HG03469 (cell line): ENCODE measurements around the gene TTLL7.
A peak's percentile ranks its signal among the peaks of the same experiment; 100 is the strongest.
"Not testable (repeated sequence)": the region's sequence is repeated elsewhere in the genome, so short reads cannot be mapped to it uniquely, and the experiment has no call there.

Experiments used
- ATAC-seq: cut with Tn5 transposase; IDR thresholded peaks from one replicate; pipeline ENCODE4 v1.9.1; 2021; ENCODE audit warnings: mild to moderate bottlenecking, moderate library complexity, moderate number of reproducible peaks; ENCODE audit not compliant: unreplicated experiment

The TTLL7 gene

DNA sequence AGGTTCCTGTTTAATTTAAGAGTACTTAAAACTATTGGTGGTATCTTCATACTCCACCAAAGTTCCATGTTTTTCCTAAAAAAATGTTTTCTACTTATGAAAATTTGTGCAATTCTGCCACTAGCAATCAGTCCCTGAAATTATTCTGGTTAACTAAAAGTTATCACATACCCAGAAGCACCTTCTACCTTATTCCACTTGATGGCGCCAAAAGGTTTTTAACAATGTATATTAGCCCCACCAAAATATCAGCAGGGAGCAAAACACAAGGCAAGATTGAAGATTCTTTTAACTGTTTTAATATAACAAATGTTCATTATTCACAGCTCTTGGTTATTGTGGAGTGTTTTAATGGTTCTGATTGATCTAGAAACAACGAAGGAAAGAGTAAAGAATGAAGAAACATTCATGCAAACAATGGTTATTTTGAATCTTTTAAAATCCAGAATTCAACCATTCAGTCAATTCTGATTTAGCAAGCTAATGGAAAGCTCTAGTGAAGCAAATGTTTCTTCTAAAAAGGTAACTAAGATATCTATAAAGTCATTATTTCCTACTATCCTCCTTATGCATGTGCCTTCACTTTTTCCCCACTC is 67.2 kb downstream of the TTLL7 start:
- ATAC-seq = peak; percentile 77

DNA sequence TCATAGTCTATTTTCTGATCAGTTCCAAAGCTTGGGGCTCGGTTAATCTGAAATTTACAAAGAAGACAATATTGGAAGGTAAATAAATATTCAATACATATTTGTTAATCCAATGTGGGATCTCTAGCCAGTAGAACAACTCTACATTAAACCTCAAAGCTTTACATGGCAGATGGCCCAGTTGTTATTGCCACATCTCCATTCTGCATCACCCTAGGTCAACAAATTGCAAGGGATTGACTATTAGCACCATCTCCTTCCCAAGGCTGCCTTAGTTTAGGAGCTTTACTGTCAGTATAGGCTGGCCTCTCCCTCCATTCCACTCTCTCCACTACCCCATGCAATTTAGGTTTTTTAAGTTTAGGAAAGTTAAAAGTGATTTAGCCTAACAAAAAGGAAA is 69.7 kb downstream of the TTLL7 start:
- no peak for ATAC-seq

DNA sequence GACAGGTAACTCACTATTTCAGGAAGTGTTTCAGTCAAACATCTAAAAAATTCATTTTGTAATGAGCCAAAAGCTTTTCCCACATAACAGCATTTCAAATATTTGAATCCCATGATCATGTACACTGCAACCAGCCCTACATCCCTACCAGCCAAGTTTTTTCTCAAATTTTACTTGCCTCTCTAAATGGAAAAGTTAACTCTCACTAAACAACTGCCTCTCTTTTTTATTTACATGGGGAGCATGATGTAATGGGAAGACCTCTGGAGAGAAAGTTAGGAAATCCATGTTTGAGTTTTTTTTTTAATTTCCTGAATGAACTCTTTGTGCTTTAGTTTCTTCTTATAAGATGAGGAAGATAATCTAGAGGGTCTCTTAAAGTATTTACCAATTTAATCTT is 70.5 kb downstream of the TTLL7 start:
- no peak for ATAC-seq

DNA sequence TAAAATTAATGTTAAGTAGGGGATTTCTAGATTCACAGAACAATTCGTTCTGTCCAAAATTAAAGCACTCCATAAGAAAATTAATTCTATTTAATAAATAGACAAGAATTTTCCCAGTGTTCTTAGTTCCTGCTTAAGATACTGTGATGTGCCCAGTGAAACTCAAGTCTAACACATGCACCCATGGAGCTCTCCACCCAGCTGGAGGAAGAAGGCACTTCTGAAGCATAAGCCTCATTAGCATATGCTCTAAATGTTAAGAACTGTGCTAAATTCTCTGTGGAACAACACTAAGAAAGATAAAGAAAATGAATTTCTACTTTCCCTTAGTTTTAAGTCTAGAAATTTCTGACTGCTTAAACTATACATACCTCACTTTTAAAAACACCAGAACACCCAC is 71.2 kb downstream of the TTLL7 start:
- ATAC-seq = no peak

DNA sequence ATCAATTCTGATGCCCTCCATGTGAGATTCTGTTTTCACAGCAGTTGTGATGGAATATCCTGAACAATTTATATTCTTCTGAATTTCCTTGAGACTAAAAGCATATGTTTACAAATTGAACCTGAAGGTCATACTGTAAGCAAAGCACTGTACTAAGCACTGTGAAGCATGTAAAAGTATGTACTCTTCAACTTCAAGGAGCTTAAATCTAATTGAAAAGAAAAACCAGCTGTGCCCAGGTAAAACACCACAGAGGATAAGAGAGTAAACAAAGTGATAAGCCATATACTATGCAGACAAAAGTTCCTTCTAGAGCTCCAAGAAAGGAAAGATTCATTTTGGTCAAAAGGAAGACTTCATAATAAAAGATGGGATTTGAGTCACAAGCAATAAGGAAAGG is 71.9 kb downstream of the TTLL7 start:
- no peak for ATAC-seq

DNA sequence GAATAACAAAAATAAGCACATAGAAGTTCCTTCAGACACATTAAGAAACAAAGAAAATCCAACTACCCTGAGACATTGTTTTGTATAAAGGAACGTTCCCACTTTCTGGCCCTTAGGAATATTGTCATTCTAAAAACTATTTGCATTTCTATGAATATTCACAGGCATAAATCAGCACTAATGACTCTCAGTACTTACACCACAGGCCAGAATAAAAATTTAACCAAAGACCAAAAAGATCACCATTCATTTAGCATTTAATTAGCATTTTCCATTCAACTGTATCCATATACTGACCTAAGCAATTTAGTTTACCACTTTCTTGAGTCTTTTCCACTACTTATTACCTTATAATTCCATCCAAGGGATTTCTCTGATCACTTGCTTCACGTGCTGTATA is 75.4 kb downstream of the TTLL7 start:
- ATAC-seq = no peak

DNA sequence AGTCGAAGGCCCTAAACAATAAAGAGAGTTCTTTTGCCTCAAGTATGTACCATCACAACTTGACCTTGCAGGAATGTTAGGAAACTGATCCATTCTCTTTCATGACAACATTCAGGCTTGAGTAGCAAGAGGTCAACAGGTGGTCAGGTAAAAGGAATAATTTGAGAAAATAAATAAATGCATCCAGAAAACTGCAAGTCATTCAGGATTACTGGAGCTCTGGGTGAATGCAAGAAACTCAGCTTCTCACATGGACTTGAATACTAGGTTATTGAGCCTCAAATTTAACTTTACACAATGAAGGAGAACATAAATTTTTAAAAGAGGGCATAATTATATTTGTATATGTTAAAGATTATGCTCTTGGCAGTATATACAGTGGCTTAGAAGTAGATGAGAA is 76.5 kb downstream of the TTLL7 start:
- ATAC-seq = no peak

DNA sequence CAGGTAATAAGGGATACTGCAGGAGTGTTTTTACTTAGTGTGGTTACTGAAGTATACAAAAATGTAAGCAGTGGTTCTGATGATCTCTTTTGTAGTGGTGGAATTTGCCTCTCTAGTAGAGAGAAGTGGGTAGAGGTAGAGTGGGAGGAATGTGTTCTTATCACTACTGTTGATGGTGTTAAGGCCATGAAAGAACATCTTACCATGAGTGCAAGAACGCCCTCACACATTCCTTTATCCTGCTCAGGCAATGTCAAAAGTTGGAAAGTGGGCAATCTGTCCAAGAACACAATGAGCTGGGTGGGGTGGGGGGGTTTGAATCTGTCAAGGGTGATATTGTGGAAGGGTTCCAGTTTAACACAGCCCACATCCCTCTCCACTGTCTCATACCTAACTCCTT is 78.6 kb downstream of the TTLL7 start:
- ATAC-seq = no peak

DNA sequence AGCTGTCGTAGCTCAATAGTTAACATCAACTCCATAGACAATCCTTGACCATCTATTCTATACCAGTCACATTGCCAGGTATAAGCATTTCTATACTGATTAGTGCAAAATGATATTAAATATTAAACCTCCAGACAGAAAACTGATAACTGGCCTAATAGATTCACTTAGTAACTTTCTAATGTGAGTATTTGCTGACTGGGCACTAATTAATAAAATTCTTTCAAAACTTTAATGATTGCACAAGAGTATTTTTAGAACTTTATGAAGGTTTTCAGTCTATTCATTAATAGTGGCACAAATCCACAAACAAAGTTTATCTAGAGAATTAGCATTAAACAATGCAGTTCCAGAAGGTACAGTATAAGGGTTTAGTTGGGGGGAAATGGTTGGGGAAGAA is 79.1 kb downstream of the TTLL7 start:
- ATAC-seq = no peak

DNA sequence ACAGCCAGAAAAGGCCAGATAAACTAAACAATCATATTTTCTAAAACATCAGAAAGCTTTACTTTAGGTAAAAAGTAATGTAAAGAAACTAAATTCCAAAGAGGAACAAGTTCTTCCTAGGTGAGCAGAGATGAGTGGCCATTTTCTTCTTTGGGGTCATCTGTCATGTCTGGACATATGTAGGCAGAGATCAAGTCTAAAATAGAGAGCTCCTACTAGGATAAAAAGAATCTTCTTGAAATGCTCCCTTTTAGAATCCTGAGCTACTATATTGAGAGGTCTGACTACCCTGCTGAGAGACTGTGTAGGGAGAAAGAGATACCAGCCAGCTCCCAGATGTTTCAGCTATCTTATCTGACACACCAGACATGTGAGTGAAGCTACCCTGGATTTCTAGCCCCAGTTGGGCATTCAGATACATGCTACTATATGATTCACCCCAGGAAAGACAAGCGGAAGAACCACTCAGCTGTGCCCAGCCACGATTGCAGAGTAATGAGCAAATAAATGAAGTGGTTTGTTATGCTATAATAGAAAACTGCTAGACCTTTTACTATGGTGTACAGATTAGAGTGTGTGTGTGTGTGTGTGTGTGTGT is 80.1 kb downstream of the TTLL7 start:
- ATAC-seq = no peak

DNA sequence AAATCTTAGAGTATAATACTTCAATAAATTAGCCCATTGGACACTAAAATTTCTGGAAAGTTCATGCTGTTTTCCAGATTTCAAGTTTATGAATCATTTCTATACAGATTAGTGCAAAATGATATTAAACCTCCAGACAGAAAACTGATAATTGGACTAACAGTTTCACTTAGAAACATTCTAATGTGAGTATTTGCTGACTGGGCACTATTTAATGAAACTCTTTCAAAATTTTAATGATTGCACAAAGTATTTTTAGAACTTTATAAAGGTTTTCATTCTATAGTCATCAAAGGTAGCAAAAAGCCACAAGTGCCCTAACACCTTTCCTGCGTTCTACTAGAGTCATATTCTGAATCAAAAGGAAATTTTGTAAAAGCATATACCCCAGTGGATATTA is 81.0 kb downstream of the TTLL7 start:
- ATAC-seq = no peak

DNA sequence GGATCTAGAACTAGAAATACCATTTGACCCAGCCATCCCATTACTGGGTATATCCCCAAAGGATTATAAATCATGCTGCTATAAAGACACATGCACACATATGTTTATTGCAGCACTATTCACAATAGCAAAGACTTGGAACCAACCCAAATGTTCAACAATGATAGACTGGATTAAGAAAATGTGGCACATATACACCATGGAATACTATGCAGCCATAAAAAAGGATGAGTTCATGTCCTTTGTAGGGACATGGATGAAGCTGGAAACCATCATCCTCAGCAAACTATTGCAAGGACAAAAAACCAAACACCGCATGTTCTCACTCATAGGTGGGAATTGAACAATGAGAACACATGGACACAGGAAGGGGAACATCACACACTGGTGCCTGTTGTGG is 82.8 kb downstream of the TTLL7 start:
- ATAC-seq = not testable (repeated sequence)

DNA sequence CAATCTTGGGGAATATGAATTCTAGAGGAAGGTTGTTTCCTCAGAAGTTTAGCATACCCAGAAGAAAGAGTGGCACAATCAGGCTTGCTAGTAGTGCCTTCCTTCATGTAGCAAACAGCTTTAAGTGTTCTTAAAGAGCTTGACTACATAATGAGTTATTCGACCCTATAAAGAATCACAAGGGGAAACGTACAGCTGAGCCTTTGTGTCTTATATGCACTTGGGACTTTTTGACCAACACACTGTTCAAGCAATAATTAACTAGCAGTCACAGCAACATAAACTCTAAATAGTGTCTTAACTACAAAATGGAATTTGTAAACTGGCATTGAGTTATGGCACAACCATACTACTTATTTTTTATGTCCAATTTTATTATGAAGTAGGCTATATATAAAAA is 86.1 kb downstream of the TTLL7 start:
- ATAC-seq = no peak

DNA sequence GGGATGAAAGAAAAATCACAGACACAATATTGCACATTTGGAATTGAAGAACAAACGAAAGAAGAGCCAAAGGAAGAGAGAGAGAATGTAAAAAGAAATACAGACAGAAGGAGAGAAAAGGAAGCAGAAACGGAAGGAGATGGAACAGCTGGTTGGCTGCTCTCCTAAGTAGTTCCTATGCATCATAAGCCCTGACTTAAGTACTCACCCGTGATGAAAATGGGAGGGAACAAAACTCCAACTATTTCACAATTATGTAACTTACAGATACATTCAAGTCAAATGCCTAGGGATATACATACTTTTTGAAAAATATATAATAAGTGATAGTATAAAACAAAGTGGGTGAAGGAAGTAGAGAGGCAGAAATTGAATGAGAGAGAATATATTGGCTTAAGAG is 88.5 kb downstream of the TTLL7 start:
- ATAC-seq = no peak

DNA sequence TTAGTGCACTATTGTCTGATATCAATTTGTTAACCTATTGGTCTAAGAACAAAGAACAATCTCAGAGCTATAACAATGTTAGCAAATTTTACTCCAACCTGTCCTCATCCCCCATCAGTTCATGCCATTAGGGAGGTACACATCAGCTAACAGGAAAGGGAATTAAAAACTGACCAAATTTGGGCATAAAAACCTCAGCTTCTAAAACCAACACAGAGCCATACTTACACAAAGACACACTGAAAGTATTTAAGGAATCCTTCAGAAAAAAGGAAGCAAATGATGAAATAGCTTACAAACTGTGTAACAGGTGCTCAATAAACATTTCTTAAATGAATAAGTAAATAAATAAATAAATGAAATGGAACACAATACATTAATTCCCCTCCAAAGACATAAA is 89.2 kb downstream of the TTLL7 start:
- ATAC-seq = no peak

DNA sequence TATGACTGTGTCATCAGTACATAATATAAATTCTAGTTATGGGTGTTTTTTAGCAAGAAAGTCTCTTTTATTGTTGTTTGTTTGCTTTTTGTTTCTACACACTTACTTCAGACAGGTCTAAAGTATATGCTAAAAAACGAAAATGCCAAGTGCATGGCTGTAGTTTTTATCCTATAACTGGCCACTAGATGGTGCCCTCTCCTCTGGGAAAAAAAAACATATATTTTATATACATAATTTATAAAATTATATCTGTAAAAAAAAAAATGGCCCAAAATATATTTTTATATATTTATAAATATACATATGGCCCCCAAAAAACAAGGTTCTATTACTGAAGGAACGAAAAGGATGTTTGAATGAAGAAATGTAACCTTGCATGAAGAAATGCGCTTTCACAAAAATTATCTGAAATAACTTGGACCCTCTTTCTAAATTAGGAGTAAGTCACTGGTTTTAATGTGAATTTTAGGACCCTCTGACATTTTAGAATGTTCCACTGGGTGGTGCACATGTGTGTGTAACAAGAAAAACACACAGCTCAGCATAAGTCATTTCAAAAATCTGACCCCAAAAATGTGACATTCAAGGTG is 93.5 kb downstream of the TTLL7 start:
- ATAC-seq = no peak

DNA sequence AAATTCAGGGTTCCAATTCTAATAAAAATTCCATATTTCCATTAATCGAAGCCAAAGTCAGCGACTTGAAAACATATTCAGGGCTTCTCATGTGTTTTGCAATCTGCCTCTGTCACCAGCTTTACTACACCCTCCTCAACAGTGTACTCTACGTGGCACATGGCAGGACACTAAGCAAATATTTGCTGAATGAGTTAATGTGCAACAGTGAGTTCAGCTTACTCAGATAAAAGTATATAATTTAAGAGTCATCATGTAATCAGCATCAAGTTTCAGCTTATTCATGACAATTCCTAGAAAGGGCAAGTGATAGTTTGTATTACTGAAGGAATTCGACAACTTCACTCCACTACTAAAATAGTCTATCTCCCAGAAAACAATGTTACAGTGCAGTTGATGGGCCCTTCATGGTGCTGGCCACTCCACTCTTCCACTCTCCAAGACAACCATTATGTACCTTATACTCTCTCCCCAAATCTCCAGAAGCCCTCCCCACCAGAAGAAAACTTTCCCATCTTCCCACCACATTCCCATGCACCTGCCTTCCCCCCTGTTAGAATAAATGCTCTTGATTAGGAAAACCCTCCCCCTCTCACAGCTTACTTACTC is 97.3 kb downstream of the TTLL7 start:
- no peak for ATAC-seq

DNA sequence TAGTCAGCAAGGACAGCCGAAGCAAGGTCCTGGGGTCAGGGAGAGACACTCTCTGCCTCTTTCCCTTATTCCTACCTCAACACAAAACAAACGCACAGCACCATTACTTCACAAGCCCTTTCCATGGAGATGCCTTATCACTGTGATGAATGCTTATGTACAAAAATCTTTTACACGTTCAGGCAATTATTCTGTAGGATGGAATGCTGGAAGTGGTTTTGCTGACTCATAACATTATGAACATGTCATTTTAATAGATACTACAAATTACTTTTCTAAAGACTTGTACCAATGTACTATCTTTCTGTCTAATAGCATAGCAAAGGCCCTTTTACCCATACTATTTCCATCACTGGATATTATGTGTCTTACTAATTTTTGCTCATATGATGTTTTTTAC is 98.4 kb downstream of the TTLL7 start:
- ATAC-seq = no peak

DNA sequence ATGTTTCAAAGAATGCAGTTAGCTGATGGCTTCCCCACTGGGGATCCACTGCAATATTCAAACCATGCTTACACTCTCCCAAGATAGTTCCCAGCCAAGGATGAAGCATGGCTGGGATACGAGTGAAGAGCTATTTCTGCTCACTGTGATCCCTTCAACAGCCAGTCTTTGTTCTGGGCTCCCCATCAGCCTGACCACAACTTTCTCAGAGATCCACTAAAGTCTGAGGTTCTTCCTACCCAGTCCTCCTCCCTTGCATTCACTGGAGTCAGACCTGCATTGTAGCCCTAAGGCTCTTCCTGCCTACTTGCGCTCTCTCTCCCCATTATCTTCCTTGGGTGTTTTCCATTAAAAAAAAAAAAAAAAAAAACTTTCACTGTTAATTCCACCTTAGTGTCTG is 101.4 kb downstream of the TTLL7 start:
- no peak for ATAC-seq

DNA sequence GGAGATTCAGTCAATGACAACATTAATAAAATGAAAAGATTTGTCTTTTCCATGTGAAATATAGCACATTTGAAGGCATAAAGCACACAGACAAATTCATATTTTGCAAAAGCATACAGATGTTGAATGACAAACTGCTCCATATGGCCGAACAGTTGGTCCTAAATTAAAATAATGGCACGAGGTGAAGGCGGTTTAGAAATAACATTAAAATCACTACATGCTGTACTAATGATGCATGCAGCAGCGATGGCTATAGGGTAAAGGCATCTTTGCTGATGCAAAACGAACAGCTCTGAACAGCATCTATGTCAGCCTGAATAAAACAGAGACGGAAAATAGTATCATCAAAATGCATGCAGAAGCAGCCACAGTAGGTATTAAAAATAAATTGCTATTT is 102.6 kb downstream of the TTLL7 start:
- no peak for ATAC-seq

DNA sequence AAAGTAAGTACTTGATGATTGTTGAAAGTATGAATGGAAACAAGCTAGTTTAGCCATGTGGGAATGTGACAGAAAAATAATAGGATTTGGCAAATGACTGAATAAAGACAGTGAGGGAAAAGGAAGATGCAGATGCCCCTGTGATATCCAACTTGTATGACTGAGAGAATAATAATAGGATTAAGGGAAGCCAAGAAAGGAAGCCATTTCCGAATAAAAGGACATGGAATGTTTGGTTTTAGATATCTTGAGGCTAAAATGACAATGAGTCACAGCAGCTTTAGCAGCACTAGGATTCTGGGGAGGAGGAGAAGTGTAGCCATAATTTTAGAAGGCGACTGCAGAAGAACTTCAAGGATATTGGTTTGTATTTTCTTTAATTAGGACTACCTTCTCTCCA is 109.2 kb downstream of the TTLL7 start:
- ATAC-seq = no peak

DNA sequence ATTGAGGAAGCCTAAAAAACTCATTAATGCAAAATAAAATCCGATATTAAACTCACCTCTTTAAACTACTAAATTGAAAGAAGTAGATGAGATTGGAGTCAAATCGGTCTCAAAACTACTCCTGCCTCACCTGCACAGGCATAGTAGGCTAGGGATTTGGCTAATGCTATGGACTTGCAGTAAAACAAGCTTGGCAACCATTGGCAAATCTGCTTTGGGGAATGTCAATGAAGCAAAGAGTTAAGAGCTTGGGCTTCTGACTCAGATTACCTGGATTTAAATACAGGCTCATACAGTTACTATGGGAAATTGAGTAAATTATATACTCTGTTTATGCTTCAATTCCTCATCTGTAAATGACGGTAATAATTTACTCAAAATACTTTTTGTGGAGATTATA is 111.4 kb downstream of the TTLL7 start:
- no peak for ATAC-seq
